Measurements from ENCODE around the gene WIZ. TPM values are rescaled to one million over a fixed set of nuclear protein-coding genes. Genes with fewer than 3 reads are reported as not detected.
A peak's percentile ranks its signal among the peaks of the same experiment; 100 is the strongest.

The WIZ gene
- total RNA-seq, 4 donors from 2014 or later: 36.1 to 74.3 (median 50.3) TPM

- H3K36me3 ChIP-seq: peaks cover 0 to 1% (median 0%) of the 10 kb centered on the region in 4 donors
- peaks cover 27 to 60% (median 51%) of the 10 kb centered on the region in 4 donors for H3K4me1 ChIP-seq
- peak; percentile 33 to 66 (median 44) for TF ChIP-seq CTCF (IDR thresholded peaks at IDR 0.05)
- TF ChIP-seq EP300 (IDR thresholded peaks at IDR 0.05): no peak
- WGBS: 6% methylated on average over 13 of the region's 44 CpGs
- H3K4me3 ChIP-seq: peak overlapping the region; percentile 58 to 69 (median 60)
- intact Hi-C loops (cut with DNase I): loop anchor here (5.0 to 10.0 kb wide), 4 partner anchors 104 to 348 kb away; partner anchors contain the start of gene SYDE1
- no peaks in the 10 kb centered on the region for H3K9me3 ChIP-seq
- H3K27me3 ChIP-seq: peaks cover 0 to 44% (median 29%) of the 10 kb centered on the region in 4 donors
- DNase-seq (ENCODE audit: extremely low spot score): no peak
- H3K27ac ChIP-seq (replicated peaks in 1 of 4): peak overlapping the region; percentile 78 to 88 (median 86)
Measured at GRCh38 chr19:15453091-15453578, 3.4 kb upstream of the WIZ start.

GRCh38 chr19:15452111-15453047, 2.6 kb upstream of the WIZ start:
- 20% methylated on average over 11 of the region's 37 CpGs for WGBS
- Histone ChIP-seq H3K36me3 (peaks cover 0 to 9% (median 3%) of the 10 kb centered on the region in 4 donors), H3K27ac (replicated peaks in 1 of 4) (peak overlapping the region; percentile 78 to 88 (median 86)), H3K9me3 (no peaks in the 10 kb centered on the region), H3K4me1 (peaks cover 23 to 53% (median 45%) of the 10 kb centered on the region in 4 donors), H3K4me3 (peak overlapping the region; percentile 58 to 69 (median 60)), H3K27me3 (peaks cover 0 to 36% (median 22%) of the 10 kb centered on the region in 4 donors)
- intact Hi-C loops (cut with DNase I): loop anchor here (5.0 to 10.0 kb wide), 4 partner anchors 105 to 348 kb away; partner anchors contain the start of gene SYDE1
- TF ChIP-seq CTCF (IDR thresholded peaks at IDR 0.05): no peak
- TF ChIP-seq POLR2A (IDR thresholded peaks at IDR 0.05; ENCODE audit: low read depth): peak; percentile 48
- TF ChIP-seq POLR2AphosphoS5 (IDR thresholded peaks at IDR 0.05): peak; percentile 94 to 96
- TF ChIP-seq EP300 (IDR thresholded peaks at IDR 0.05): no peak
- DNase-seq (ENCODE audit: extremely low spot score): peak; percentile 95

- no peak for TF ChIP-seq POLR2A (IDR thresholded peaks at IDR 0.05; ENCODE audit: low read depth)
- peaks cover 0 to 18% (median 5%) of the 10 kb centered on the region in 4 donors for H3K27me3 ChIP-seq
- no peak overlapping the region for H3K4me3 ChIP-seq
- H3K4me1 ChIP-seq: peaks cover 22 to 48% (median 39%) of the 10 kb centered on the region in 4 donors
- peak overlapping the region; percentile 78 to 88 (median 88) for H3K27ac ChIP-seq (replicated peaks in 1 of 4)
- intact Hi-C loops (cut with DNase I): loop anchor here (5.0 to 10.0 kb wide), 4 partner anchors 107 to 346 kb away; partner anchors contain the start of gene SYDE1
- no peak for DNase-seq (ENCODE audit: extremely low spot score)
- no peaks in the 10 kb centered on the region for H3K9me3 ChIP-seq
- peaks cover 0 to 25% (median 8%) of the 10 kb centered on the region in 4 donors for H3K36me3 ChIP-seq
- 84% methylated on average over 1 of the region's 1 CpG for WGBS
Measured at GRCh38 chr19:15450528-15450890, 753 bp upstream of the WIZ start.

- peak overlapping the region; percentile 78 to 88 (median 88) for H3K27ac ChIP-seq (replicated peaks in 1 of 4)
- DNase-seq (ENCODE audit: extremely low spot score): no peak
- H3K4me3 ChIP-seq: peak overlapping the region; percentile 72 to 93 (median 78)
- H3K36me3 ChIP-seq: peaks cover 0 to 36% (median 16%) of the 10 kb centered on the region in 4 donors
- no peak for TF ChIP-seq EP300 (IDR thresholded peaks at IDR 0.05)
- no peak for TF ChIP-seq CTCF (IDR thresholded peaks at IDR 0.05)
- TF ChIP-seq POLR2AphosphoS5 (IDR thresholded peaks at IDR 0.05): no peak
- TF ChIP-seq POLR2A (IDR thresholded peaks at IDR 0.05; ENCODE audit: low read depth): no peak
- H3K27me3 ChIP-seq: peaks cover 0 to 3% (median 0%) of the 10 kb centered on the region in 4 donors
- H3K9me3 ChIP-seq: no peaks in the 10 kb centered on the region
- intact Hi-C loops (cut with DNase I): no loop called here
- 6% methylated on average over 16 of the region's 43 CpGs for WGBS
- peaks cover 31 to 53% (median 40%) of the 10 kb centered on the region in 4 donors for H3K4me1 ChIP-seq
Measured at GRCh38 chr19:15448778-15449619, 757 bp downstream of the WIZ start.

All from esophagus muscularis mucosa (tissue), 4 donors.